Urinary bladder (tissue), 4 donors: ENCODE results near the gene TRAF6. TPM values are rescaled to one million over a fixed set of nuclear protein-coding genes. Genes with fewer than 3 reads are reported as not detected.
"Not testable (repeated sequence)": the region's sequence is repeated elsewhere in the genome, so short reads cannot be mapped to it uniquely, and the experiment has no call there.

Experiments used
- DNase-seq: peaks from one replicate; pipeline ENCODE4 v3.0.0-alpha.2; 2015; ENCODE audit errors: extremely low spot score
- H3K27ac ChIP-seq: one replicate; pipeline ENCODE4 v1.5.1; 2013; ENCODE audit warnings: low read depth, mild to moderate bottlenecking, moderate library complexity
- H3K36me3 ChIP-seq: one replicate; pipeline ENCODE4 v1.6.1; 2013; ENCODE audit warnings: mild to moderate bottlenecking, moderate library complexity; ENCODE audit not compliant: insufficient read depth
- H3K4me1 ChIP-seq: one replicate; pipeline ENCODE4 v1.6.1; 2013; ENCODE audit warnings: mild to moderate bottlenecking, moderate library complexity; ENCODE audit not compliant: insufficient read depth
- H3K4me3 ChIP-seq: one replicate; pipeline ENCODE4 v1.5.1; 2013; ENCODE audit warnings: low read depth, low read length
- WGBS: extraction: QIAGEN DNeasy Blood & Tissue Kit; methylation state at CpG from one replicate; pipeline ENCODE4 v1.1.7; 2013; 5-methylcytosine and 5-hydroxymethylcytosine counted together
- polyA plus RNA-seq: library from polyadenylated mRNA; stranded (reverse); fragments of 200-250 nt; gene quantifications from one replicate; pipeline ENCODE4 v1.2.3, GENCODE V29; 2013
- total RNA-seq: library from RNA; depleted of rRNA; stranded (reverse); fragments of >200 nt; gene quantifications from one replicate; pipeline ENCODE4 v1.2.3, GENCODE V29; 2014
- donor health status: healthy with polysubstance abuse.
- donor health status: healthy.

Gene TRAF6
- total RNA-seq (14.8 TPM), polyA plus RNA-seq (6.6 TPM)

- DNase-seq = no peak
- Histone ChIP-seq H3K36me3 (no peaks in the 10 kb centered on the region), H3K4me1 (peaks cover 1% of the 10 kb centered on the region), H3K27ac (peak within 1 kb of the TSS; percentile 87), H3K4me3 (peak within 1 kb of the TSS; percentile 76)
- under 1% methylated on average over 80 of the region's 81 CpGs for WGBS
Measured at GRCh38 chr11:36509694-36510593, at the start of gene TRAF6. TSS of gene TRAF6 (minus strand) at chr11:36510272. CDS start at chr11:36501515, 8,757 bp downstream.

- Histone ChIP-seq H3K4me3 (no peak overlapping the region), H3K36me3 (no peaks in the 10 kb centered on the region), H3K4me1 (no peaks in the 10 kb centered on the region), H3K27ac (no peak overlapping the region)
- DNase-seq = no peak
- 73% methylated on average over 4 of the region's 4 CpGs for WGBS
Measured at GRCh38 chr11:36558571-36559413, 48.7 kb upstream of the TRAF6 start.

GRCh38 chr11:36557991-36558390 lies 47.9 kb upstream of the TRAF6 start:
- Histone ChIP-seq H3K36me3 (no peaks in the 10 kb centered on the region), H3K4me3 (no peak overlapping the region), H3K27ac (no peak overlapping the region), H3K4me1 (no peaks in the 10 kb centered on the region)
- DNase-seq = no peak

GRCh38 chr11:36557390-36557789 lies 47.3 kb upstream of the TRAF6 start:
- not testable (repeated sequence) for H3K4me3 ChIP-seq, H3K4me1 ChIP-seq, H3K36me3 ChIP-seq, DNase-seq, H3K27ac ChIP-seq
- 96% methylated on average over 15 of the region's 17 CpGs for WGBS

GRCh38 chr11:36550385-36551115 lies 40.5 kb upstream of the TRAF6 start:
- H3K4me1 ChIP-seq = no peaks in the 10 kb centered on the region
- WGBS = 36% methylated on average over 1 of the region's 1 CpG
- H3K4me3 ChIP-seq = no peak overlapping the region
- no peaks in the 10 kb centered on the region for H3K36me3 ChIP-seq
- H3K27ac ChIP-seq = no peak overlapping the region
- no peak for DNase-seq

GRCh38 chr11:36540998-36541397 lies 30.9 kb upstream of the TRAF6 start:
- DNase-seq = no peak
- H3K4me3 ChIP-seq = no peak overlapping the region
- H3K27ac ChIP-seq = no peak overlapping the region
- no peaks in the 10 kb centered on the region for H3K36me3 ChIP-seq
- no peaks in the 10 kb centered on the region for H3K4me1 ChIP-seq
- 33% methylated on average over 6 of the region's 6 CpGs for WGBS

- no peaks in the 10 kb centered on the region for H3K4me1 ChIP-seq
- DNase-seq = no peak
- H3K36me3 ChIP-seq = no peaks in the 10 kb centered on the region
- no peak overlapping the region for H3K27ac ChIP-seq
- WGBS = 74% methylated on average over 3 of the region's 3 CpGs
- H3K4me3 ChIP-seq = no peak overlapping the region
Measured at GRCh38 chr11:36534276-36534840, 24.3 kb upstream of the TRAF6 start.

GRCh38 chr11:36532941-36533601 lies 23.0 kb upstream of the TRAF6 start:
- Histone ChIP-seq H3K4me3 (no peak overlapping the region), H3K4me1 (no peaks in the 10 kb centered on the region), H3K27ac (no peak overlapping the region), H3K36me3 (no peaks in the 10 kb centered on the region)
- WGBS = 26% methylated on average over 8 of the region's 8 CpGs
- DNase-seq = no peak

- Histone ChIP-seq H3K36me3 (no peaks in the 10 kb centered on the region), H3K27ac (no peak overlapping the region), H3K4me3 (no peak overlapping the region), H3K4me1 (no peaks in the 10 kb centered on the region)
- no peak for DNase-seq
Measured at GRCh38 chr11:36530840-36531239, 20.8 kb upstream of the TRAF6 start.

- no peak overlapping the region for H3K27ac ChIP-seq
- WGBS = 57% methylated on average over 2 of the region's 2 CpGs
- DNase-seq = no peak
- H3K36me3 ChIP-seq = no peaks in the 10 kb centered on the region
- no peaks in the 10 kb centered on the region for H3K4me1 ChIP-seq
- H3K4me3 ChIP-seq = no peak overlapping the region
Measured at GRCh38 chr11:36513965-36514364, 3.9 kb upstream of the TRAF6 start.

GRCh38 chr11:36512016-36512415 lies 1.9 kb upstream of the TRAF6 start:
- no peaks in the 10 kb centered on the region for H3K36me3 ChIP-seq
- no peak for DNase-seq
- no peak overlapping the region for H3K4me3 ChIP-seq
- 77% methylated on average over 5 of the region's 5 CpGs for WGBS
- no peaks in the 10 kb centered on the region for H3K4me1 ChIP-seq
- no peak overlapping the region for H3K27ac ChIP-seq

- 79% methylated on average over 2 of the region's 2 CpGs for WGBS
- not testable (repeated sequence) for DNase-seq, H3K4me3 ChIP-seq, H3K4me1 ChIP-seq, H3K27ac ChIP-seq, H3K36me3 ChIP-seq
Measured at GRCh38 chr11:36511062-36511461, 990 bp upstream of the TRAF6 start.

- H3K36me3 ChIP-seq = no peaks in the 10 kb centered on the region
- no peaks in the 10 kb centered on the region for H3K4me1 ChIP-seq
- 6% methylated on average over 8 of the region's 8 CpGs for WGBS
- DNase-seq = no peak
- peak overlapping the region; percentile 87 for H3K27ac ChIP-seq
- peak overlapping the region; percentile 76 for H3K4me3 ChIP-seq
Measured at GRCh38 chr11:36510594-36510942, 496 bp upstream of the TRAF6 start.
